Smooth muscle cell (in vitro differentiated cells): ENCODE measurements around the gene ABHD2. TPM values are rescaled to one million over a fixed set of nuclear protein-coding genes. Genes with fewer than 3 reads are reported as not detected.

Experiments
- DNase-seq: peaks from one replicate; lab custom pipeline; 2025; ENCODE audit not compliant: unreplicated experiment; lab: John Stamatoyannopoulos, UW
- H2AFZ ChIP-seq: fragments of 200-600 bp; sonication (generic); 2 replicates; pipeline ENCODE4 v1.6.0; 2016; ENCODE audit warnings: antibody characterized with exemption, low read depth, mild to moderate bottlenecking
- H3F3A ChIP-seq: fragments of 200-600 bp; sonication (generic); 2 replicates; pipeline ENCODE4 v1.6.0; 2017; ENCODE audit warnings: antibody characterized with exemption, low read depth
- H3K27ac ChIP-seq: fragments of 200-600 bp; sonication (generic); 2 replicates; pipeline ENCODE4 v1.5.1; 2016; ENCODE audit warnings: low read depth, mild to moderate bottlenecking
- H3K27me3 ChIP-seq: fragments of 200-600 bp; sonication (generic); 2 replicates; pipeline ENCODE4 v1.6.1; 2016; ENCODE audit warnings: low read depth, mild to moderate bottlenecking
- H3K36me3 ChIP-seq: fragments of 200-600 bp; sonication (generic); 2 replicates; pipeline ENCODE4 v1.5.1; 2016; ENCODE audit warnings: low read depth
- H3K4me1 ChIP-seq: fragments of 200-600 bp; sonication (generic); 2 replicates; pipeline ENCODE4 v1.5.1; 2016; ENCODE audit warnings: low read depth
- H3K4me2 ChIP-seq: fragments of 200-600 bp; sonication (generic); 2 replicates; pipeline ENCODE4 v1.6.0; 2016; ENCODE audit warnings: mild to moderate bottlenecking
- H3K4me3 ChIP-seq: fragments of 200-600 bp; sonication (generic); 2 replicates; pipeline ENCODE4 v1.5.1; 2016; ENCODE audit warnings: mild to moderate bottlenecking
- H3K79me2 ChIP-seq: fragments of 200-600 bp; sonication (generic); 2 replicates; pipeline ENCODE4 v1.6.0; 2016; ENCODE audit warnings: low read depth, mild to moderate bottlenecking
- H3K9ac ChIP-seq: fragments of 200-600 bp; sonication (generic); 2 replicates; pipeline ENCODE4 v1.6.0; 2016; ENCODE audit warnings: low read depth
- H3K9me3 ChIP-seq: fragments of 200-600 bp; sonication (generic); replicated peaks from 2 replicates; pipeline ENCODE4 v1.5.1; 2016; ENCODE audit warnings: low read depth
- H4K20me1 ChIP-seq: fragments of 200-600 bp; sonication (generic); 2 replicates; pipeline ENCODE4 v1.6.0; 2016; ENCODE audit warnings: low read depth
- CTCF ChIP-seq: fragments of 200-600 bp; sonication (generic); IDR thresholded peaks from 2 replicates; pipeline ENCODE4 v1.5.1; 2017; ENCODE audit warnings: borderline replicate concordance, mild to moderate bottlenecking, antibody characterized with exemption; ENCODE audit not compliant: insufficient read depth, poor library complexity, severe bottlenecking
- WGBS: methylation state at CpG from one replicate; pipeline ENCODE4 v1.1.7; 2016; ENCODE audit warnings: low lambda C conversion rate; 5-methylcytosine and 5-hydroxymethylcytosine counted together
- polyA plus RNA-seq: library from polyadenylated mRNA; unstranded; fragments of >200 nt; fragmentation: Nextera tagmentation; extraction: Ambion mirVana; gene quantifications from 2 replicates; pipeline ENCODE4 v1.2.1, GENCODE V29; 2016
- total RNA-seq: library from RNA; depleted of rRNA; stranded (reverse); fragments of >200 nt; gene quantifications from 2 replicates; pipeline ENCODE4 v1.2.3, GENCODE V29; 2014

Gene ABHD2
- total and polyA plus RNA-seq, 2 experiments from 2014 or later, result 9.4 to 23.9 TPM

GRCh38 chr15:89123181-89123525, 34.9 kb downstream of the ABHD2 start:
- Histone ChIP-seq H3K4me1 (no peaks in the 10 kb centered on the region), H3K27me3 (no peaks in the 10 kb centered on the region), H4K20me1 (no peaks in the 10 kb centered on the region), H3K36me3 (no peaks in the 10 kb centered on the region), H3K4me2 (no peak overlapping the region), H3K4me3 (no peak overlapping the region), H3K27ac (no peak overlapping the region), H3K79me2 (no peaks in the 10 kb centered on the region), H3K9me3 (no peaks in the 10 kb centered on the region), H2AFZ (no peak overlapping the region), H3F3A (no peaks in the 10 kb centered on the region), H3K9ac (no peak overlapping the region)
- 90% methylated on average over 7 of the region's 7 CpGs for WGBS
- TF ChIP-seq CTCF, result no peak
- no peak for DNase-seq

- DNase-seq, result no peak
- H3K4me3 ChIP-seq, result no peak overlapping the region
- no peaks in the 10 kb centered on the region for H3K79me2 ChIP-seq
- H3F3A ChIP-seq, result no peaks in the 10 kb centered on the region
- no peak overlapping the region for H3K9ac ChIP-seq
- H4K20me1 ChIP-seq, result no peaks in the 10 kb centered on the region
- no peaks in the 10 kb centered on the region for H3K4me1 ChIP-seq
- 88% methylated on average over 5 of the region's 5 CpGs for WGBS
- H3K4me2 ChIP-seq, result peak overlapping the region; percentile 26
- TF ChIP-seq CTCF, result no peak
- no peaks in the 10 kb centered on the region for H3K9me3 ChIP-seq
- H3K36me3 ChIP-seq, result no peaks in the 10 kb centered on the region
- no peaks in the 10 kb centered on the region for H3K27me3 ChIP-seq
- H3K27ac ChIP-seq, result no peak overlapping the region
- H2AFZ ChIP-seq, result no peak overlapping the region
Measured at GRCh38 chr15:89125088-89125826, 37.0 kb downstream of the ABHD2 start.

GRCh38 chr15:89126009-89126408, 37.8 kb downstream of the ABHD2 start:
- Histone ChIP-seq H3K4me2 (peak overlapping the region; percentile 26), H3K27ac (no peak overlapping the region), H3K9ac (no peak overlapping the region), H3F3A (no peaks in the 10 kb centered on the region), H3K4me1 (no peaks in the 10 kb centered on the region), H3K4me3 (no peak overlapping the region), H3K36me3 (no peaks in the 10 kb centered on the region), H4K20me1 (no peaks in the 10 kb centered on the region), H3K27me3 (no peaks in the 10 kb centered on the region), H2AFZ (no peak overlapping the region), H3K9me3 (no peaks in the 10 kb centered on the region), H3K79me2 (no peaks in the 10 kb centered on the region)
- WGBS, result 95% methylated on average over 6 of the region's 6 CpGs
- DNase-seq, result no peak
- no peak for TF ChIP-seq CTCF
